Trophoblast cell (in vitro differentiated cells and primary cell): ENCODE measurements around the gene ASIC4.

ENCODE experiments used
- DNase-seq, 2 donors: peaks; one replicate each; pipeline ENCODE4 v3.0.0-alpha.2; 2016
- H2AFZ ChIP-seq: 2 replicates; pipeline ENCODE4 v1.6.1; 2013; ENCODE audit warnings: low read length, moderate library complexity, mild to moderate bottlenecking; ENCODE audit not compliant: insufficient read depth, poor library complexity
- H2AK5ac ChIP-seq: 2 replicates; pipeline ENCODE4 v1.6.1; 2013; ENCODE audit warnings: mild to moderate bottlenecking, low read length
- H2BK120ac ChIP-seq: 2 replicates; pipeline ENCODE4 v1.6.1; 2013; ENCODE audit warnings: low read length, mild to moderate bottlenecking, moderate library complexity; ENCODE audit not compliant: insufficient read depth, poor library complexity
- H2BK12ac ChIP-seq: 2 replicates; pipeline ENCODE4 v1.6.1; 2013; ENCODE audit warnings: mild to moderate bottlenecking, low read length, moderate library complexity
- H2BK5ac ChIP-seq: 2 replicates; pipeline ENCODE4 v1.6.1; 2013; ENCODE audit warnings: low read length, low read depth, moderate library complexity, mild to moderate bottlenecking; ENCODE audit not compliant: poor library complexity
- H3K14ac ChIP-seq: 2 replicates; pipeline ENCODE4 v1.6.1; 2013; ENCODE audit warnings: mild to moderate bottlenecking, low read length
- H3K18ac ChIP-seq: 2 replicates; pipeline ENCODE4 v1.6.1; 2013; ENCODE audit warnings: mild to moderate bottlenecking, low read length
- H3K23ac ChIP-seq: 2 replicates; pipeline ENCODE4 v1.6.1; 2013; ENCODE audit warnings: low read length
- H3K27ac ChIP-seq: 2 replicates; pipeline ENCODE4 v1.5.1; 2013; ENCODE audit warnings: low read depth, mild to moderate bottlenecking, inconsistent platforms, low read length, moderate library complexity
- H3K27me3 ChIP-seq: 2 replicates; pipeline ENCODE4 v1.6.1; 2013; ENCODE audit warnings: inconsistent platforms, mild to moderate bottlenecking, low read length, moderate library complexity; ENCODE audit not compliant: insufficient read depth
- H3K36me3 ChIP-seq, 2 experiments: 1 replicate in 1 of 2; 2 replicates in 1 of 2; pipeline ENCODE4 v1.6.1; 2013; ENCODE audit warnings: low read length in 2 of 2, mild to moderate bottlenecking in 2 of 2, moderate library complexity in 1 of 2; ENCODE audit not compliant: insufficient read depth in 2 of 2, control insufficient read depth in 1 of 2
- H3K4ac ChIP-seq: 2 replicates; pipeline ENCODE4 v1.6.1; 2013; ENCODE audit warnings: low read depth, mild to moderate bottlenecking, low read length, moderate library complexity
- H3K4me1 ChIP-seq, 2 experiments: 1 replicate in 1 of 2; 2 replicates in 1 of 2; pipeline ENCODE4 v1.6.1; 2013; ENCODE audit warnings: low read length in 2 of 2, mild to moderate bottlenecking in 2 of 2, moderate library complexity in 1 of 2; ENCODE audit not compliant: insufficient read depth in 2 of 2, control insufficient read depth in 1 of 2
- H3K4me2 ChIP-seq: 2 replicates; pipeline ENCODE4 v1.6.1; 2013; ENCODE audit warnings: inconsistent platforms, mild to moderate bottlenecking, low read length, moderate library complexity
- H3K4me3 ChIP-seq: 2 replicates; pipeline ENCODE4 v1.5.1; 2013; ENCODE audit warnings: mild to moderate bottlenecking, low read depth, low read length, inconsistent platforms
- H3K79me1 ChIP-seq: one replicate; pipeline ENCODE4 v1.6.1; 2013; ENCODE audit warnings: low read length
- H3K79me2 ChIP-seq: 2 replicates; pipeline ENCODE4 v1.6.1; 2013; ENCODE audit warnings: low read length, mild to moderate bottlenecking; ENCODE audit not compliant: control insufficient read depth, insufficient read depth, poor library complexity
- H3K9ac ChIP-seq: 2 replicates; pipeline ENCODE4 v1.6.1; 2013; ENCODE audit warnings: mild to moderate bottlenecking, low read length
- H3K9me3 ChIP-seq: 2 replicates; pipeline ENCODE4 v1.6.1; 2013; ENCODE audit warnings: low read depth, mild to moderate bottlenecking, control low read depth, inconsistent platforms, low read length; ENCODE audit not compliant: insufficient read depth
- H4K12ac ChIP-seq: 2 replicates; pipeline ENCODE4 v1.6.1; 2013; ENCODE audit warnings: low read depth, mild to moderate bottlenecking, low read length, moderate library complexity
- H4K8ac ChIP-seq: 2 replicates; pipeline ENCODE4 v1.6.1; 2013; ENCODE audit warnings: low read depth, mild to moderate bottlenecking, low read length, moderate library complexity
- H4K91ac ChIP-seq: one replicate; pipeline ENCODE4 v1.6.1; 2013; ENCODE audit warnings: low read depth, mild to moderate bottlenecking, low read length, moderate library complexity
- WGBS: extraction: QIAGEN DNeasy Blood & Tissue Kit; methylation state at CpG from one replicate; pipeline ENCODE4 v1.1.7; 2013; ENCODE audit warnings: missing lambda C conversion rate; ENCODE audit not compliant: insufficient read length, insufficient coverage; ENCODE audit errors: extremely low coverage; 5-methylcytosine and 5-hydroxymethylcytosine counted together

ASIC4 gene

DNA sequence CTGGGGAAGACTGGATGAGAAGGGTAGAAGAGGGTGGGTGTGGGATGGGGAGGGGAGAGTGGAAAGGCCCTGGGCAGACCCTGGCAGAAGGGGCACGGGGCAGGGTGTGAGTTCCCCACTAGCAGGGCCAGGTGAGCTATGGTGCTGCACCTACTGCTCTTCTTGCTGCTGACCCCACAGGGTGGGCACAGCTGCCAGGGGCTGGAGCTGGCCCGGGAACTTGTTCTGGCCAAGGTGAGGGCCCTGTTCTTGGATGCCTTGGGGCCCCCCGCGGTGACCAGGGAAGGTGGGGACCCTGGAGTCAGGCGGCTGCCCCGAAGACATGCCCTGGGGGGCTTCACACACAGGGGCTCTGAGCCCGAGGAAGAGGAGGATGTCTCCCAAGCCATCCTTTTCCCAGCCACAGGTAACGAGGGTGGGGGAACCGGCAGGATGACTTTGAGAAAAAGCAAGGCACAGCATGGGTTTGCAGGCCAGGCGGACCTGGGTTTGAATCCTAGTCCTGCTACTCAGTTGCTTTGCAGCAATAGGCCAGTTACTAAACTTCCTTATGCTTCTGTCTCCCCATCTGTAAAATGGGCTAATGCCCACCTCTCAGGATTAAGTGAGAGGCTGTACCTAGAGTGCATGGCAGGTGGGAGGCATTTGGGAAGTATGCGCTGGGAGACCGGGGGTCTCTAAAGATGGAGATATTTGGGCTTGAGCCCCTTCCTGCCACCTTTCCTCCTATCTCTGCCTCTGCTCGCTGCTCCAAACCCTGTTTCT lies 58.1 kb downstream of the ASIC4 start, which contains the start of gene INHA:
Gene INHA, plus strand, starts transcription at position 74 of the 765 bp plus-strand sequence. Its CDS starts 65 bp downstream, at position 139.
- Histone ChIP-seq H2BK12ac (peak within 1 kb of the TSS; percentile 98), H4K8ac (peak within 1 kb of the TSS; percentile 76), H3K79me1 (peaks cover 36% of the 10 kb centered on the region), H3K27me3 (no peaks in the 10 kb centered on the region), H3K14ac (peak within 1 kb of the TSS; percentile 87), H2BK120ac (peak within 1 kb of the TSS; percentile 96), H2AK5ac (peak within 1 kb of the TSS; percentile 78), H2AFZ (peak within 1 kb of the TSS; percentile 48), H4K12ac (peak within 1 kb of the TSS; percentile 33), H3K23ac (no peak within 1 kb of the TSS), H2BK5ac (peak within 1 kb of the TSS; percentile 99), H3K79me2 (peaks cover 16% of the 10 kb centered on the region), H3K18ac (peak within 1 kb of the TSS; percentile 95), H3K36me3 (peaks cover 10 to 13% of the 10 kb centered on the region in 2 experiments), H3K4me2 (peak within 1 kb of the TSS; percentile 66), H3K27ac (peak within 1 kb of the TSS; percentile 99), H3K9me3 (peaks cover 2% of the 10 kb centered on the region), H4K91ac (peak within 1 kb of the TSS; percentile 99), H3K4ac (peak within 1 kb of the TSS; percentile 68), H3K9ac (no peak within 1 kb of the TSS), H3K4me1 (peaks cover 26 to 41% of the 10 kb centered on the region in 2 experiments), H3K4me3 (peak within 1 kb of the TSS; percentile 98)
- DNase-seq, result peak in 1 of 2 donors; percentile 27
- WGBS, result no CpG with 5 or more reads among the region's 13 CpGs

DNA sequence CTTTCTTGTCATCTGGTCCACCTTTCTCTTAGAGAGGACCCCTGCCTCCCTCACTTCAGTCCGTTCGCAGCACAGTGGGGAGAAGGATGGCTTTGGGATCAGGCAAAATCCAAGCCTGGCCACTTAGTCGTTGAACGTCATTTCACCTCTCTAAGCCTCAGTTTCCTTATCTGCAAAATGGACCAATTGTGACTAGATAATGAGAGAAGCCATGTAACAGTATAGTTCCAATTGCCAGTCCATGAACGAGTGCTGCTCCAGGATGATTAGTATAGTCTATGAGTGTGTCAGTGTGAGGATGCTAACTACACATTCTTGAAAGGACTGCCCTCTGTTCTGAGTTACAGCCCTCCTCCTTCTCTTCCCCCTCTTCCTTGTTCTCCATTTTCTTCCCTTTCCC lies 58.9 kb downstream of the ASIC4 start:
- Histone ChIP-seq H3K4me2 (no peak overlapping the region), H3K9me3 (peaks cover 2% of the 10 kb centered on the region), H4K91ac (peak overlapping the region; percentile 72), H3K18ac (peak overlapping the region; percentile 59), H3K79me1 (peaks cover 36% of the 10 kb centered on the region), H3K27ac (no peak overlapping the region), H3K79me2 (peaks cover 16% of the 10 kb centered on the region), H3K4me3 (no peak overlapping the region), H4K12ac (no peak overlapping the region), H2BK5ac (peak overlapping the region; percentile 35), H2BK120ac (peak overlapping the region; percentile 96), H2AFZ (no peak overlapping the region), H4K8ac (peak overlapping the region; percentile 26), H3K4me1 (peaks cover 26 to 39% of the 10 kb centered on the region in 2 experiments), H3K9ac (no peak overlapping the region), H3K4ac (peak overlapping the region; percentile 55), H3K14ac (peak overlapping the region; percentile 58), H3K27me3 (no peaks in the 10 kb centered on the region), H2BK12ac (peak overlapping the region; percentile 82), H2AK5ac (peak overlapping the region; percentile 78), H3K23ac (no peak overlapping the region), H3K36me3 (peaks cover 3 to 5% of the 10 kb centered on the region in 2 experiments)
- WGBS, result no CpG with 5 or more reads among the region's 5 CpGs
- peak in 1 of 2 donors; percentile 8 for DNase-seq

- no peak overlapping the region for H2AFZ ChIP-seq
- H2BK120ac ChIP-seq, result peak overlapping the region; percentile 35
- H3K4ac ChIP-seq, result no peak overlapping the region
- peaks cover 32 to 42% of the 10 kb centered on the region in 2 experiments for H3K4me1 ChIP-seq
- no peak overlapping the region for H3K4me3 ChIP-seq
- peak overlapping the region; percentile 26 for H4K91ac ChIP-seq
- H3K14ac ChIP-seq, result peak overlapping the region; percentile 9
- no peak overlapping the region for H4K8ac ChIP-seq
- peak overlapping the region; percentile 70 for H2AK5ac ChIP-seq
- no peaks in the 10 kb centered on the region for H3K27me3 ChIP-seq
- peak overlapping the region; percentile 38 for H3K18ac ChIP-seq
- H3K79me2 ChIP-seq, result peaks cover 16% of the 10 kb centered on the region
- H3K4me2 ChIP-seq, result no peak overlapping the region
- H3K79me1 ChIP-seq, result peaks cover 33% of the 10 kb centered on the region
- H4K12ac ChIP-seq, result no peak overlapping the region
- H3K23ac ChIP-seq, result no peak overlapping the region
- no CpG with 5 or more reads among the region's 22 CpGs for WGBS
- no peak overlapping the region for H2BK5ac ChIP-seq
- H3K9ac ChIP-seq, result no peak overlapping the region
- peak overlapping the region; percentile 38 for H2BK12ac ChIP-seq
- no peak overlapping the region for H3K27ac ChIP-seq
- peaks cover 2% of the 10 kb centered on the region for H3K9me3 ChIP-seq
- DNase-seq, result no peak
- H3K36me3 ChIP-seq, result peaks cover 2 to 3% of the 10 kb centered on the region in 2 experiments
These were observed 60.4 kb downstream of the ASIC4 start for GRCh38 chr2:219574484-219575311.
